HCT116 (cell line): ENCODE data around the gene TNFAIP8. TPM values are rescaled to one million over a fixed set of nuclear protein-coding genes. Genes with fewer than 3 reads are reported as not detected.

Experiments
- ATAC-seq: fragments of 200-7000 bp; cut with Tn5 transposase; 2 replicates; pipeline ENCODE4 v1.9.1; 2020; ENCODE audit warnings: mild to moderate bottlenecking, moderate library complexity
- BruUV-seq: library from RNA; stranded (reverse); fragments of 400-500 nt; replicated peaks from 2 replicates; lab custom pipeline; 2021; lab: Mats Ljungman, UMichigan
- CTCF ChIA-PET: fragments of 300-600 bp; sonication (Branson Sonifier 250); formaldehyde crosslinking; loops from one replicate; lab custom pipeline; 2021; ENCODE audit warnings: antibody characterized with exemption; lab: Charles Lee
- POLR2A ChIA-PET: fragments of 300-600, 350-600 bp; sonication (Branson Sonifier 250); formaldehyde crosslinking; loops from one replicate; lab custom pipeline; 2021; ENCODE audit warnings: antibody characterized with exemption; lab: Charles Lee
- RAD21 ChIA-PET, 2 experiments: fragments of 300-600 bp; sonication (Branson Sonifier 250); formaldehyde crosslinking; loops; one replicate each; lab custom pipeline; 2023; ENCODE audit warnings: low total read pairs in 2 of 2; ENCODE audit not compliant: uncharacterized antibody in 2 of 2, unreplicated experiment in 2 of 2, low non-redundant PET in 1 of 2; lab: Charles Lee
- DNase-seq: peaks from one replicate; pipeline ENCODE4 v3.0.0-alpha.2; 2010; ENCODE audit warnings: low read depth, low spot score
- H2AFZ ChIP-seq: fragments of 200-600 bp; shearing (Covaris generic), sonication (generic); 2 replicates; pipeline ENCODE4 v1.6.1; 2017; ENCODE audit warnings: low read depth, mixed run types, mixed read lengths, antibody characterized with exemption, low read length; ENCODE audit not compliant: poor library complexity, severe bottlenecking
- H3K27ac ChIP-seq: 2 replicates; pipeline ENCODE4 v1.5.1; 2012; ENCODE audit warnings: low read depth, low read length
- H3K27me3 ChIP-seq: fragments of 200-600 bp; sonication (generic); 2 replicates; pipeline ENCODE4 v1.6.1; 2016; ENCODE audit warnings: mixed run types, low read length, mixed read lengths; ENCODE audit not compliant: insufficient read depth
- H3K36me3 ChIP-seq, 2 experiments: fragments of 200-500 bp in 1 of 2; fragments of 200-600 bp in 1 of 2; sonication (Bioruptor generic) in 1 of 2; sonication (generic) in 1 of 2; 2 replicates each; pipeline versions ENCODE4 v1.5.1 to v1.6.1; 2014 to 2016; ENCODE audit warnings: low read length in 2 of 2, inconsistent platforms in 1 of 2, mixed read lengths in 1 of 2, mixed run types in 1 of 2; ENCODE audit not compliant: insufficient read depth in 2 of 2, control insufficient read depth in 1 of 2
- H3K4me1 ChIP-seq, 2 experiments: fragments of 200-600 bp in 1 of 2; sonication (generic) in 1 of 2; 2 replicates each; pipeline versions ENCODE4 v1.5.1 to v1.6.1; 2012 to 2017; ENCODE audit warnings: low read length in 2 of 2, inconsistent platforms in 1 of 2, mild to moderate bottlenecking in 1 of 2, mixed read lengths in 1 of 2, mixed run types in 1 of 2, moderate library complexity in 1 of 2; ENCODE audit not compliant: insufficient read depth in 2 of 2, control insufficient read depth in 1 of 2
- H3K4me2 ChIP-seq: fragments of 200-600 bp; sonication (generic); 2 replicates; pipeline ENCODE4 v1.6.1; 2017; ENCODE audit warnings: mixed run types, low read length, mixed read lengths
- H3K4me3 ChIP-seq, 2 experiments: fragments of 200-600 bp in 1 of 2; sonication (generic) in 1 of 2; replicated peaks in 1 of 2; 2 replicates each; pipeline ENCODE4 v1.5.1; 2011 to 2016; ENCODE audit warnings: low read length in 2 of 2, control low read depth in 1 of 2, low read depth in 1 of 2, mild to moderate bottlenecking in 1 of 2, mixed read lengths in 1 of 2, mixed run types in 1 of 2
- H3K79me2 ChIP-seq: fragments of 200-600 bp; sonication (generic); 2 replicates; pipeline ENCODE4 v1.6.1; 2017; ENCODE audit warnings: mild to moderate bottlenecking, mixed run types, low read length, moderate library complexity, mixed read lengths; ENCODE audit not compliant: insufficient read depth
- H3K9ac ChIP-seq: fragments of 200-600 bp; sonication (generic); 2 replicates; pipeline ENCODE4 v1.6.1; 2016; ENCODE audit warnings: low read length, mixed read lengths
- H3K9me2 ChIP-seq: fragments of 200-600 bp; sonication (generic), shearing (Covaris generic); 2 replicates; pipeline ENCODE4 v1.6.1; 2017; ENCODE audit warnings: mixed run types, mild to moderate bottlenecking, moderate library complexity; ENCODE audit not compliant: insufficient read depth
- H3K9me3 ChIP-seq, 2 experiments: fragments of 200-500 bp in 1 of 2; fragments of 200-600 bp in 1 of 2; sonication (Bioruptor generic) in 1 of 2; sonication (generic) in 1 of 2; 2 replicates each; pipeline ENCODE4 v1.6.1; 2014 to 2017; ENCODE audit warnings: low read length in 2 of 2, mixed read lengths in 2 of 2, inconsistent platforms in 1 of 2, low read depth in 1 of 2, mild to moderate bottlenecking in 1 of 2, mixed run types in 1 of 2, moderate library complexity in 1 of 2; ENCODE audit not compliant: control insufficient read depth in 1 of 2, insufficient read depth in 1 of 2
- H4K20me1 ChIP-seq: fragments of 200-600 bp; sonication (generic), shearing (Covaris generic); 2 replicates; pipeline ENCODE4 v1.6.1; 2017; ENCODE audit warnings: mixed run types, mild to moderate bottlenecking, moderate library complexity; ENCODE audit not compliant: insufficient read depth
- ATF3 ChIP-seq: IDR thresholded peaks from 2 replicates; pipeline ENCODE4 v1.6.1; 2012
- CBX3 ChIP-seq: IDR thresholded peaks from 2 replicates; pipeline ENCODE4 v1.6.1; 2012; ENCODE audit warnings: low read depth
- EZH2phosphoT487 ChIP-seq: fragments of 200-600 bp; IDR thresholded peaks from 2 replicates; pipeline ENCODE4 v1.6.1; 2018; ENCODE audit warnings: antibody characterized with exemption, borderline replicate concordance
- POLR2A ChIP-seq: IDR thresholded peaks from 2 replicates; pipeline ENCODE4 v1.7.0; 2011; ENCODE audit warnings: borderline replicate concordance; ENCODE audit not compliant: insufficient read depth, insufficient read length; ENCODE audit errors: extremely low read depth
- YY1 ChIP-seq: IDR thresholded peaks from 2 replicates; pipeline ENCODE4 v1.6.1; 2011; ENCODE audit warnings: low read length, low read depth, moderate library complexity, mild to moderate bottlenecking; ENCODE audit not compliant: insufficient replicate concordance; ENCODE audit errors: extremely low read depth
- ZNF274 ChIP-seq: fragments of 200-500 bp; sonication (Bioruptor generic); IDR thresholded peaks from 2 replicates; pipeline ENCODE4 v1.6.1; 2014; ENCODE audit warnings: mild to moderate bottlenecking, low read depth, low read length, inconsistent platforms
- intact Hi-C: fragments of 100-400 bp; cut with micrococcal nuclease; formaldehyde crosslinking; loops from 2 replicates; pipeline ENCODE4 v1.10.0; 2022
- total RNA-seq: library from RNA; stranded (reverse); gene quantifications from one replicate; pipeline ENCODE4 v1.2.1, GENCODE V29; 2021; ENCODE audit not compliant: unreplicated experiment
- TF ChIP-seq, protein P1 (sequence below), 3 experiments: fragments of 200-600 bp in 1 of 3; sonication (generic) in 1 of 3; IDR thresholded peaks in 2 of 3; conservative IDR thresholded peaks in 1 of 3; 2 replicates each; pipeline ENCODE4 v1.5.1; 2012 to 2017; ENCODE audit warnings: low read depth in 2 of 3, low read length in 2 of 3, antibody characterized with exemption in 1 of 3, borderline replicate concordance in 1 of 3, control low read depth in 1 of 3, mild to moderate bottlenecking in 1 of 3, mixed read lengths in 1 of 3, mixed run types in 1 of 3, moderate library complexity in 1 of 3; ENCODE audit not compliant: insufficient read depth in 1 of 3

TNFAIP8 gene
- total RNA-seq, 1 experiment from 2014 or later: 18.4 TPM

- H3K27ac ChIP-seq: no peak overlapping the region
- H3K27me3 ChIP-seq: no peaks in the 10 kb centered on the region
- H3K9me2 ChIP-seq: no peaks in the 10 kb centered on the region
- intact Hi-C loops: no loop called here
- no peaks in the 10 kb centered on the region for H3K36me3 ChIP-seq
- RAD21 ChIA-PET: no interaction called here
- no peak for DNase-seq
- H2AFZ ChIP-seq: no peak overlapping the region
- no peak for ATAC-seq
- H3K9ac ChIP-seq: no peak overlapping the region
- CTCF ChIA-PET: no interaction called here
- H3K9me3 ChIP-seq: no peaks in the 10 kb centered on the region
- H3K4me2 ChIP-seq: no peak overlapping the region
- H3K4me1 ChIP-seq: no peaks in the 10 kb centered on the region
- POLR2A ChIA-PET: no interaction called here
- H4K20me1 ChIP-seq: no peaks in the 10 kb centered on the region
- TF ChIP-seq YY1 (no peak), ATF3 (no peak), POLR2A (no peak), EZH2phosphoT487 (no peak), ZNF274 (no peak), CBX3 (no peak)
- TF ChIP-seq, protein P1, sequence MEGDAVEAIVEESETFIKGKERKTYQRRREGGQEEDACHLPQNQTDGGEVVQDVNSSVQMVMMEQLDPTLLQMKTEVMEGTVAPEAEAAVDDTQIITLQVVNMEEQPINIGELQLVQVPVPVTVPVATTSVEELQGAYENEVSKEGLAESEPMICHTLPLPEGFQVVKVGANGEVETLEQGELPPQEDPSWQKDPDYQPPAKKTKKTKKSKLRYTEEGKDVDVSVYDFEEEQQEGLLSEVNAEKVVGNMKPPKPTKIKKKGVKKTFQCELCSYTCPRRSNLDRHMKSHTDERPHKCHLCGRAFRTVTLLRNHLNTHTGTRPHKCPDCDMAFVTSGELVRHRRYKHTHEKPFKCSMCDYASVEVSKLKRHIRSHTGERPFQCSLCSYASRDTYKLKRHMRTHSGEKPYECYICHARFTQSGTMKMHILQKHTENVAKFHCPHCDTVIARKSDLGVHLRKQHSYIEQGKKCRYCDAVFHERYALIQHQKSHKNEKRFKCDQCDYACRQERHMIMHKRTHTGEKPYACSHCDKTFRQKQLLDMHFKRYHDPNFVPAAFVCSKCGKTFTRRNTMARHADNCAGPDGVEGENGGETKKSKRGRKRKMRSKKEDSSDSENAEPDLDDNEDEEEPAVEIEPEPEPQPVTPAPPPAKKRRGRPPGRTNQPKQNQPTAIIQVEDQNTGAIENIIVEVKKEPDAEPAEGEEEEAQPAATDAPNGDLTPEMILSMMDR (IDR thresholded peaks at IDR 0.05 in 2 of 3, conservative IDR thresholded peaks at IDR 0.05 in 1 of 3; ENCODE audit: borderline replicate concordance in 1 of 3, insufficient read depth in 1 of 3, low read depth in 2 of 3, low read length in 2 of 3): no peak
- H3K79me2 ChIP-seq: no peaks in the 10 kb centered on the region
- no TSS peak for BruUV-seq
- H3K4me3 ChIP-seq: no peak overlapping the region
Observed at GRCh38 chr5:119386596-119387344, 31.0 kb downstream of the TNFAIP8 start.
